NT2/D1 (cell line): Measurements from ENCODE around the gene PTRH1.

Experiments used
- YY1 ChIP-seq: IDR thresholded peaks from 2 replicates; pipeline ENCODE4 v1.6.1; 2011; ENCODE audit not compliant: insufficient read length, insufficient read depth
- ZNF274 ChIP-seq: IDR thresholded peaks from 2 replicates; pipeline ENCODE4 v1.6.1; 2011; ENCODE audit warnings: mild to moderate bottlenecking, low read depth, low read length

DNA sequence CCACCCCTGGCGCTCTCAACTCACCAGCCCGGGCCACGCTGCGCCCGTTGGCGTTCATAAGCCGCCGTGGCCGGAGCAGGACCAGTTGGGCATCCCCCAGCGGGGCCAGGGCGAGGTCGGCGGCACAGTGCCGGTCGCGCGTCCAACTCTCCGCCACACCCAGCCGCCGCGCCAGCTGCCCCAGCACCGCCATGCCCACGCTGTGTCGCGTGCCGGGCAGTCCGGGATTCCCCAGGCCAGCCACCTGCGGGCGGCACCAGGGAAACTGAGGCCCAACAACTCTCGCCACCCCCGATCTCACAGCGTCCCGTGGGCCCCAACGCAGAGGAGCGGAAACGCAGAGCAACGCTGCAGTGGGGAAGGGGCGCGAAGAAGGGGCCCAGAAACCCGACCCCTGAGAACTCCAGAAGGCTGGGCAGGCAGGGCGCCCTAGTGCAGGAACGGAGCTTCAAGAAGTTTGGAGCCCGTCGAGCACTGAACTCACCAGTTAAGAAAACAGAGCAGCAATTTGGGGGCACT, 453 bp downstream of the PTRH1 start:
- TF ChIP-seq ZNF274 (no peak), YY1 (no peak)
